ENCODE measurements around the gene EFHD2. TPM values are rescaled to one million over a fixed set of nuclear protein-coding genes. Genes with fewer than 3 reads are reported as not detected.

Gene EFHD2
- polyA plus RNA-seq, 1 donor from 2014 or later = 10.3 TPM

DNA sequence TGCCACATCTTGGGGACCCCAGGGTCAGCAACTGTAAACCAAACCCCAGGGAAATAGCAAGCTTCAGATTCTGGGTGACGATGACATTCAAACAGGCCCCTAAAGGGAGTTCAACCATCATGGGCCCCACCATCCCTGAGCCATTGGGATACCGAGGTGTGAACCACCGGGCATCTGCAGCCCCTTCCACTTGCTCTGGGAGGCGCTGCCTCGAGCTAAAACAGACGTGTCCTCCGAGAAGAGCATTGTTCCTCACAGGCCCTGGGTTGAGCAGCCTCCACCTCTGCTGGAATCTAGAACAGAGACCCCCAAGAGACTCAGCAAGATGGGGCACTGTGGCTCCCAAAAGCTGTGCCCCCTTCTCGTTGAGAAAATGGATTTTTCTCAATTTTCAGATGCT is 19.0 kb upstream of the EFHD2 start:
- Histone ChIP-seq H3K36me3 (ENCODE audit: insufficient read depth, low read length) (no peaks in the 10 kb centered on the region), H3K27me3 (ENCODE audit: insufficient read depth, low read depth, low read length) (no peaks in the 10 kb centered on the region), H3K9ac (ENCODE audit: low read length) (no peak overlapping the region)

DNA sequence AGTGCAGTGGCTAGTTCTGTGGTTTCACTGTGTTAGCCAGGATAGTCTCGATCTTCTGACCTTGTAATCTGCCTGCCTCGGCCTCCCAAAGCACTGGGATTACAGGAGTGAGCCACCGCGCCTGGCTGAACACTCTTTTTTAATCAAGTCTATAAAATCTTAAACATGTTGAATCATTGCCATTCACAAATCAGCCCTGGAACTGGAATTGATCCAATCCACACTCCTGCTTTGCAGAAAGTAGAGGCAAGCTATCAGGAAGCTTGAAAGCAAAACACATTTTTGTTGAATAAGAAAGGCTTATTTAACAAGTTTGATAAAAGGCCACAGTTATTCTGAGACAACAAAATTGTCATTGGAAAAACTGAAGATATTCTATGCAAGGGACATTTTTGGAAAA is 18.3 kb upstream of the EFHD2 start:
- no peak overlapping the region for H3K4me2 ChIP-seq (ENCODE audit: low read length)
- H3F3A ChIP-seq (ENCODE audit: insufficient read depth, low read length, poor library complexity, severe bottlenecking) = no peaks in the 10 kb centered on the region
- no peak overlapping the region for H3K4me3 ChIP-seq (ENCODE audit: low read length)
- no peaks in the 10 kb centered on the region for H3K9me3 ChIP-seq (ENCODE audit: low read length)
- H4K20me1 ChIP-seq (ENCODE audit: insufficient read depth) = no peaks in the 10 kb centered on the region
- H2AFZ ChIP-seq (ENCODE audit: low read depth, low read length) = no peak overlapping the region
- no peaks in the 10 kb centered on the region for H3K79me2 ChIP-seq (replicated peaks; ENCODE audit: insufficient read depth, low read length)
- TF ChIP-seq, protein P1, sequence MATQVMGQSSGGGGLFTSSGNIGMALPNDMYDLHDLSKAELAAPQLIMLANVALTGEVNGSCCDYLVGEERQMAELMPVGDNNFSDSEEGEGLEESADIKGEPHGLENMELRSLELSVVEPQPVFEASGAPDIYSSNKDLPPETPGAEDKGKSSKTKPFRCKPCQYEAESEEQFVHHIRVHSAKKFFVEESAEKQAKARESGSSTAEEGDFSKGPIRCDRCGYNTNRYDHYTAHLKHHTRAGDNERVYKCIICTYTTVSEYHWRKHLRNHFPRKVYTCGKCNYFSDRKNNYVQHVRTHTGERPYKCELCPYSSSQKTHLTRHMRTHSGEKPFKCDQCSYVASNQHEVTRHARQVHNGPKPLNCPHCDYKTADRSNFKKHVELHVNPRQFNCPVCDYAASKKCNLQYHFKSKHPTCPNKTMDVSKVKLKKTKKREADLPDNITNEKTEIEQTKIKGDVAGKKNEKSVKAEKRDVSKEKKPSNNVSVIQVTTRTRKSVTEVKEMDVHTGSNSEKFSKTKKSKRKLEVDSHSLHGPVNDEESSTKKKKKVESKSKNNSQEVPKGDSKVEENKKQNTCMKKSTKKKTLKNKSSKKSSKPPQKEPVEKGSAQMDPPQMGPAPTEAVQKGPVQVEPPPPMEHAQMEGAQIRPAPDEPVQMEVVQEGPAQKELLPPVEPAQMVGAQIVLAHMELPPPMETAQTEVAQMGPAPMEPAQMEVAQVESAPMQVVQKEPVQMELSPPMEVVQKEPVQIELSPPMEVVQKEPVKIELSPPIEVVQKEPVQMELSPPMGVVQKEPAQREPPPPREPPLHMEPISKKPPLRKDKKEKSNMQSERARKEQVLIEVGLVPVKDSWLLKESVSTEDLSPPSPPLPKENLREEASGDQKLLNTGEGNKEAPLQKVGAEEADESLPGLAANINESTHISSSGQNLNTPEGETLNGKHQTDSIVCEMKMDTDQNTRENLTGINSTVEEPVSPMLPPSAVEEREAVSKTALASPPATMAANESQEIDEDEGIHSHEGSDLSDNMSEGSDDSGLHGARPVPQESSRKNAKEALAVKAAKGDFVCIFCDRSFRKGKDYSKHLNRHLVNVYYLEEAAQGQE (IDR thresholded peaks at IDR 0.05; ENCODE audit: borderline replicate concordance) = no peak
- TF ChIP-seq TAF1 (IDR thresholded peaks at IDR 0.05; ENCODE audit: low read depth) = no peak
- no peak for TF ChIP-seq POLR2AphosphoS5 (IDR thresholded peaks at IDR 0.05)
- TF ChIP-seq, protein P2, sequence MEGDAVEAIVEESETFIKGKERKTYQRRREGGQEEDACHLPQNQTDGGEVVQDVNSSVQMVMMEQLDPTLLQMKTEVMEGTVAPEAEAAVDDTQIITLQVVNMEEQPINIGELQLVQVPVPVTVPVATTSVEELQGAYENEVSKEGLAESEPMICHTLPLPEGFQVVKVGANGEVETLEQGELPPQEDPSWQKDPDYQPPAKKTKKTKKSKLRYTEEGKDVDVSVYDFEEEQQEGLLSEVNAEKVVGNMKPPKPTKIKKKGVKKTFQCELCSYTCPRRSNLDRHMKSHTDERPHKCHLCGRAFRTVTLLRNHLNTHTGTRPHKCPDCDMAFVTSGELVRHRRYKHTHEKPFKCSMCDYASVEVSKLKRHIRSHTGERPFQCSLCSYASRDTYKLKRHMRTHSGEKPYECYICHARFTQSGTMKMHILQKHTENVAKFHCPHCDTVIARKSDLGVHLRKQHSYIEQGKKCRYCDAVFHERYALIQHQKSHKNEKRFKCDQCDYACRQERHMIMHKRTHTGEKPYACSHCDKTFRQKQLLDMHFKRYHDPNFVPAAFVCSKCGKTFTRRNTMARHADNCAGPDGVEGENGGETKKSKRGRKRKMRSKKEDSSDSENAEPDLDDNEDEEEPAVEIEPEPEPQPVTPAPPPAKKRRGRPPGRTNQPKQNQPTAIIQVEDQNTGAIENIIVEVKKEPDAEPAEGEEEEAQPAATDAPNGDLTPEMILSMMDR (IDR thresholded peaks at IDR 0.05; ENCODE audit: poor library complexity, severe bottlenecking) = no peak
- TF ChIP-seq SMC3 (conservative IDR thresholded peaks at IDR 0.05; ENCODE audit: poor library complexity) = no peak
- no peak for TF ChIP-seq RAD21 (conservative IDR thresholded peaks at IDR 0.05)
- no peak for TF ChIP-seq EP300 (conservative IDR thresholded peaks at IDR 0.05; ENCODE audit: poor library complexity, severe bottlenecking)
- no peak for TF ChIP-seq MXI1 (conservative IDR thresholded peaks at IDR 0.05; ENCODE audit: poor library complexity, severe bottlenecking)
- TF ChIP-seq EZH2 (IDR thresholded peaks at IDR 0.05; ENCODE audit: borderline replicate concordance, insufficient read depth, low read length, poor library complexity, severe bottlenecking) = no peak
- H3K36me3 ChIP-seq (ENCODE audit: insufficient read depth, low read length) = no peaks in the 10 kb centered on the region
- no peaks in the 10 kb centered on the region for H3K27me3 ChIP-seq (ENCODE audit: insufficient read depth, low read depth, low read length)
- no peak overlapping the region for H3K9ac ChIP-seq (ENCODE audit: low read length)
- no peaks in the 10 kb centered on the region for H3K9me2 ChIP-seq (ENCODE audit: insufficient read depth, low read length)
- no peak overlapping the region for H3K27ac ChIP-seq (ENCODE audit: low read length)

More for the DNA sequence above, 19.0 kb upstream of the EFHD2 start:
- no peak overlapping the region for H3K4me2 ChIP-seq (ENCODE audit: low read length)
- H3K9me3 ChIP-seq (ENCODE audit: low read length) = no peaks in the 10 kb centered on the region
- TF ChIP-seq, protein P1 (IDR thresholded peaks at IDR 0.05; ENCODE audit: borderline replicate concordance) = no peak
- TF ChIP-seq RAD21 (conservative IDR thresholded peaks at IDR 0.05) (no peak), TAF1 (IDR thresholded peaks at IDR 0.05; ENCODE audit: low read depth) (no peak), POLR2AphosphoS5 (IDR thresholded peaks at IDR 0.05) (no peak), SMC3 (conservative IDR thresholded peaks at IDR 0.05; ENCODE audit: poor library complexity) (no peak), EZH2 (IDR thresholded peaks at IDR 0.05; ENCODE audit: borderline replicate concordance, insufficient read depth, low read length, poor library complexity, severe bottlenecking) (no peak), MXI1 (conservative IDR thresholded peaks at IDR 0.05; ENCODE audit: poor library complexity, severe bottlenecking) (no peak), EP300 (conservative IDR thresholded peaks at IDR 0.05; ENCODE audit: poor library complexity, severe bottlenecking) (no peak)
- TF ChIP-seq, protein P2 (IDR thresholded peaks at IDR 0.05; ENCODE audit: poor library complexity, severe bottlenecking) = no peak
- no peaks in the 10 kb centered on the region for H4K20me1 ChIP-seq (ENCODE audit: insufficient read depth)
- H3K79me2 ChIP-seq (replicated peaks; ENCODE audit: insufficient read depth, low read length) = no peaks in the 10 kb centered on the region
- no peaks in the 10 kb centered on the region for H3K9me2 ChIP-seq (ENCODE audit: insufficient read depth, low read length)
- no peak overlapping the region for H3K4me3 ChIP-seq (ENCODE audit: low read length)
- H3K27ac ChIP-seq (ENCODE audit: low read length) = no peak overlapping the region
- no peak overlapping the region for H2AFZ ChIP-seq (ENCODE audit: low read depth, low read length)
- H3F3A ChIP-seq (ENCODE audit: insufficient read depth, low read length, poor library complexity, severe bottlenecking) = no peaks in the 10 kb centered on the region

All from neural cell (in vitro differentiated cells).